OCI-LY7 (cell line): Measurements from ENCODE around the gene TAMALIN. TPM values are rescaled to one million over a fixed set of nuclear protein-coding genes. Genes with fewer than 3 reads are reported as not detected.

Experiments
- BruUV-seq: library from RNA; stranded (reverse); fragments of 400-500 nt; replicated peaks from 2 replicates; lab custom pipeline; 2021; lab: Mats Ljungman, UMichigan
- CTCF ChIA-PET: fragments of 300-600 bp; sonication (Branson Sonifier 250); formaldehyde crosslinking; loops from one replicate; lab custom pipeline; 2022; ENCODE audit warnings: antibody characterized with exemption; ENCODE audit not compliant: unreplicated experiment; lab: Charles Lee
- POLR2A ChIA-PET: fragments of 300-600 bp; sonication (Branson Sonifier 250); formaldehyde crosslinking; loops from one replicate; lab custom pipeline; 2022; ENCODE audit warnings: antibody characterized with exemption; lab: Charles Lee
- DNase-seq: peaks from one replicate; pipeline ENCODE4 v3.0.0-alpha.2; 2015; ENCODE audit warnings: low spot score
- H2AFZ ChIP-seq: fragments of 200-600 bp; sonication (generic), shearing (Covaris generic); 2 replicates; pipeline ENCODE4 v1.6.1; 2014; ENCODE audit warnings: mild to moderate bottlenecking, antibody characterized with exemption, low read length, moderate library complexity
- H3K27ac ChIP-seq: fragments of 200-600 bp; sonication (generic); 2 replicates; pipeline ENCODE4 v1.5.1; 2014; ENCODE audit warnings: mixed run types, low read depth, mild to moderate bottlenecking, moderate library complexity, low read length, inconsistent platforms; ENCODE audit not compliant: poor library complexity, severe bottlenecking
- H3K36me3 ChIP-seq: fragments of 200-600 bp; sonication (generic); 2 replicates; pipeline ENCODE4 v1.6.1; 2014; ENCODE audit warnings: mild to moderate bottlenecking, antibody characterized with exemption, low read length, moderate library complexity, mixed read lengths; ENCODE audit not compliant: insufficient read depth
- H3K4me1 ChIP-seq: fragments of 200-600 bp; sonication (generic); 2 replicates; pipeline ENCODE4 v1.5.1; 2014; ENCODE audit warnings: mild to moderate bottlenecking, low read length; ENCODE audit not compliant: insufficient read depth, poor library complexity, severe bottlenecking
- H3K4me2 ChIP-seq: fragments of 200-600 bp; sonication (generic); 2 replicates; pipeline ENCODE4 v1.6.1; 2014; ENCODE audit warnings: mild to moderate bottlenecking, low read length
- H3K4me3 ChIP-seq: fragments of 200-600 bp; sonication (generic); 2 replicates; pipeline ENCODE4 v1.5.1; 2014; ENCODE audit warnings: mild to moderate bottlenecking, low read depth, low read length; ENCODE audit not compliant: poor library complexity, severe bottlenecking
- H3K79me2 ChIP-seq: fragments of 200-600 bp; sonication (generic); 2 replicates; pipeline ENCODE4 v1.6.1; 2016; ENCODE audit warnings: low read depth, mild to moderate bottlenecking, low read length, moderate library complexity, mixed read lengths; ENCODE audit not compliant: insufficient read depth
- H3K9me2 ChIP-seq: fragments of 200-600 bp; sonication (generic); 2 replicates; pipeline ENCODE4 v1.6.1; 2016; ENCODE audit warnings: mild to moderate bottlenecking, low read length, mixed read lengths; ENCODE audit not compliant: insufficient read depth
- H3K9me3 ChIP-seq: fragments of 200-600 bp; sonication (generic); 2 replicates; pipeline ENCODE4 v1.6.1; 2014; ENCODE audit warnings: mild to moderate bottlenecking, mixed run types, low read length, mixed read lengths
- H4K20me1 ChIP-seq: fragments of 200-600 bp; sonication (generic); 2 replicates; pipeline ENCODE4 v1.6.1; 2014; ENCODE audit warnings: mild to moderate bottlenecking, antibody characterized with exemption, low read length, moderate library complexity, mixed read lengths; ENCODE audit not compliant: insufficient read depth
- CTCF ChIP-seq: fragments of 200-600 bp; sonication (generic); conservative IDR thresholded peaks from 2 replicates; pipeline ENCODE4 v1.5.1; 2014; ENCODE audit warnings: mild to moderate bottlenecking, antibody characterized with exemption, low read length, moderate library complexity, mixed read lengths
- EZH2phosphoT487 ChIP-seq: fragments of 200-600 bp; sonication (generic); IDR thresholded peaks from 2 replicates; pipeline ENCODE4 v1.6.1; 2018; ENCODE audit warnings: low read depth, borderline replicate concordance, mild to moderate bottlenecking, mixed run types, antibody characterized with exemption, low read length, moderate library complexity, mixed read lengths
- intact Hi-C: fragments of 100-400 bp; cut with micrococcal nuclease; formaldehyde crosslinking; loops from one replicate; pipeline ENCODE4 v1.10.0; 2022; ENCODE audit not compliant: unreplicated experiment
- total RNA-seq, 2 experiments: library from RNA; depleted of rRNA in 1 of 2; stranded (reverse); fragments of >200 nt in 1 of 2; shearing (Covaris generic) in 1 of 2; gene quantifications; 2 replicates each; pipeline ENCODE4 v1.2.3, GENCODE V29; 2014 to 2022

TAMALIN gene
- total RNA-seq, 2 experiments from 2014 or later = 0.66 to 1.3 TPM

GRCh38 chr12:52038447-52038846 lies 31.7 kb downstream of the TAMALIN start:
- no peaks in the 10 kb centered on the region for H3K9me2 ChIP-seq
- H2AFZ ChIP-seq = no peak overlapping the region
- H3K9me3 ChIP-seq = no peaks in the 10 kb centered on the region
- H3K4me3 ChIP-seq = peak overlapping the region; percentile 96
- TF ChIP-seq EZH2phosphoT487 (no peak), CTCF (no peak)
- no peak overlapping the region for H3K27ac ChIP-seq
- ChIA-PET POLR2A (interaction anchor here (0.5 to 1.0 kb wide), 3 partner anchors 12 to 1260 kb away, joined by 3 read pairs; no protein-coding TSS in a partner anchor), CTCF (interaction anchor here (0.5 to 1.2 kb wide), 3 partner anchors 13 to 87 kb away, joined by 3 read pairs; no protein-coding TSS in a partner anchor)
- intact Hi-C loops = no loop called here
- no peaks in the 10 kb centered on the region for H4K20me1 ChIP-seq
- H3K36me3 ChIP-seq = peaks cover 10% of the 10 kb centered on the region; the same call in 1 of the 2 replicates
- no TSS peak for BruUV-seq
- peak overlapping the region; percentile 84 for H3K4me2 ChIP-seq
- peaks cover 82% of the 10 kb centered on the region for H3K4me1 ChIP-seq
- DNase-seq = no peak
- H3K79me2 ChIP-seq = peaks cover 29% of the 10 kb centered on the region; the same call in 1 of the 2 replicates

DNA sequence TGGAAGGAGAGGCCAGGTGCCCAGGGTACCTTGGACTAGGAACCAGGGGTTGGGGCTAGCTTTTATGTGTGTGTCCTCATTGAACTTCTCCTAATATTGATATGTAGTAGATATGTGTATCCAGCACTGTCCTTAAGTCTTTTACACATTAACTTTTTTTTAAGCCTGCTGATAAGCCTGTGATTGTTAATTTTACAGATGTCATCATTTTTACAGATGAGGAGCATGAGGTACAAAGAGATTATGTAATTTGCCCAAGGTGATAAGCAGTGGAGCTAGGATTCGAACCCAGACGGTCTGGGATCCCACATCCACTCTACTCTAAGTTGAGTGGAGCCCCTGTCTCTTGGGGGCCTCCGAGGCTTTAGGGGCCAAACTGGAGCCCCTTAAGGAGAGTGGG lies 34.3 kb downstream of the TAMALIN start:
- Histone ChIP-seq H2AFZ (no peak overlapping the region), H4K20me1 (no peaks in the 10 kb centered on the region), H3K9me2 (no peaks in the 10 kb centered on the region), H3K9me3 (no peaks in the 10 kb centered on the region), H3K36me3 (peaks cover 26% of the 10 kb centered on the region; the same call in 1 of the 2 replicates), H3K27ac (peak overlapping the region; percentile 69), H3K4me2 (peak overlapping the region; percentile 84), H3K4me1 (peaks cover 68% of the 10 kb centered on the region), H3K4me3 (no peak overlapping the region), H3K79me2 (peaks cover 29% of the 10 kb centered on the region; the same call in 1 of the 2 replicates)
- ChIA-PET CTCF (interaction anchor here (0.6 to 1.3 kb wide), 2 partner anchors 29 to 40 kb away, joined by 3 to 4 read pairs; partner anchors contain the start of gene ATG101), POLR2A (interaction anchor here (0.9 kb wide), 1 partner anchor 10 kb away, joined by 3 read pairs; no protein-coding TSS in a partner anchor)
- intact Hi-C loops = no loop called here
- no peak for TF ChIP-seq CTCF
- no peak for TF ChIP-seq EZH2phosphoT487
- DNase-seq = no peak
- no TSS peak for BruUV-seq

DNA sequence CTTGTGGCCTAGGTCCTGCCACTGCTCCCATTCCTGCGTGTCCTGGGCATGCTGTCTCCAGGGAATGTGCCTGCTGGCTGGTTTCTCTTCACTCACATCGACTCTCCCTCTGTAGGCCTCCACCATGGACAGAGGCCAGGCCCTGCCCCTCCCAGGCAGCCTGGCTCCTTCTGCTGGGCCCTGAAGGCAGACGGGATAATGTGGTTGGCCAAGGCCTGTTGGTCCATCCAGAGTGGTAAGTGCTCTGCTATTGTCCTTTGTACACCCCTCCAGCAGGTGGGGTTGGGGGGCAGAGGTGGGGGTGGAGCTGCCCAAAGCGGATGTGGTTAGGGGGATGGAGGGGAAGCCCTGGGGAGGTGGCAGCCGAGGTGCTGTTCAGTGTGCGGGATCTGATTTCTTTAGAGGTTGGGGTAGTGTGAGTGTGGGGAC lies 35.0 kb downstream of the TAMALIN start:
- Histone ChIP-seq H2AFZ (peak overlapping the region; percentile 13; the same call in 1 of the 2 replicates), H3K9me2 (no peaks in the 10 kb centered on the region), H4K20me1 (no peaks in the 10 kb centered on the region), H3K79me2 (peaks cover 29% of the 10 kb centered on the region; the same call in 1 of the 2 replicates), H3K27ac (peak overlapping the region; percentile 69), H3K4me1 (peaks cover 62% of the 10 kb centered on the region), H3K4me3 (peak overlapping the region; percentile 64), H3K9me3 (no peaks in the 10 kb centered on the region), H3K36me3 (peaks cover 26% of the 10 kb centered on the region; the same call in 1 of the 2 replicates), H3K4me2 (peak overlapping the region; percentile 84)
- no TSS peak for BruUV-seq
- DNase-seq = peak; percentile 87
- intact Hi-C loops = loop anchor here (1.0 kb wide), 1 partner anchor 42 kb away; no protein-coding TSS in a partner anchor
- TF ChIP-seq CTCF (peak; percentile 72), EZH2phosphoT487 (no peak)
- ChIA-PET CTCF (interaction anchor here (0.6 kb wide), 1 partner anchor 11 kb away, joined by 3 read pairs; no protein-coding TSS in a partner anchor), POLR2A (interaction anchor here (0.9 to 1.4 kb wide), 2 partner anchors 9 to 11 kb away, joined by 3 to 4 read pairs; no protein-coding TSS in a partner anchor)
